HepG2 (cell line): Measurements from ENCODE around the gene IQGAP3. TPM values are rescaled to one million over a fixed set of nuclear protein-coding genes. Genes with fewer than 3 reads are reported as not detected.

Experiments used
- AHR ChIP-seq: IDR thresholded peaks from 2 replicates; pipeline ENCODE4 v1.6.1; 2018; ENCODE audit warnings: missing genetic modification reagents, missing compliant biosample characterization
- CHD2 ChIP-seq: IDR thresholded peaks from 2 replicates; pipeline ENCODE4 v1.6.1; 2011; ENCODE audit warnings: low read depth, low read length, improper control_type of control experiment
- DNMT3B ChIP-seq: conservative IDR thresholded peaks from 2 replicates; pipeline ENCODE4 v1.6.1; 2016; ENCODE audit warnings: missing biosample characterization, control low read depth
- FOSL2 ChIP-seq: sonication (generic); formaldehyde crosslinking; IDR thresholded peaks from 2 replicates; pipeline ENCODE4 v1.4.0; 2020; ENCODE audit warnings: missing genetic modification reagents
- GABPB1 ChIP-seq: IDR thresholded peaks from 2 replicates; pipeline ENCODE4 v1.6.1; 2016; ENCODE audit warnings: mild to moderate bottlenecking, missing genetic modification reagents, moderate library complexity, missing compliant biosample characterization
- HMGA1 ChIP-seq: sonication (generic); formaldehyde crosslinking; conservative IDR thresholded peaks from 2 replicates; pipeline ENCODE4 v1.4.0; 2020; ENCODE audit warnings: missing genetic modification reagents
- KLF13 ChIP-seq: sonication (generic); formaldehyde crosslinking; IDR thresholded peaks from 2 replicates; pipeline ENCODE4 v1.4.0; 2020; ENCODE audit warnings: mild to moderate bottlenecking, missing genetic modification reagents
- NONO ChIP-seq, 2 experiments: fragments of 450-650 bp in 1 of 2; sonication (generic) in 1 of 2; formaldehyde crosslinking in 1 of 2; IDR thresholded peaks in 1 of 2; conservative IDR thresholded peaks in 1 of 2; 2 replicates each; pipeline versions ENCODE4 v1.6.1 to v1.8.0; 2017 to 2022; ENCODE audit warnings: mild to moderate bottlenecking in 1 of 2, missing genetic modification reagents in 1 of 2, moderate library complexity in 1 of 2
- PRPF4 ChIP-seq: fragments of 200-400 bp; formaldehyde crosslinking; IDR thresholded peaks from 2 replicates; pipeline ENCODE4 v1.6.1; 2016; ENCODE audit warnings: low read length, low read depth; ENCODE audit not compliant: poor library complexity, severe bottlenecking
- RFX5 ChIP-seq: IDR thresholded peaks from 2 replicates; pipeline ENCODE4 v1.6.1; 2011; ENCODE audit warnings: low read depth, low read length, improper control_type of control experiment
- SKI ChIP-seq: fragments of 450-650 bp; IDR thresholded peaks from one replicate; pipeline ENCODE4 v1.6.1; 2018; ENCODE audit warnings: mild to moderate bottlenecking; ENCODE audit not compliant: partially characterized antibody
- SP140L ChIP-seq: sonication (generic); formaldehyde crosslinking; IDR thresholded peaks from 2 replicates; pipeline ENCODE4 v1.4.0; 2020; ENCODE audit warnings: missing genetic modification reagents, borderline replicate concordance
- TAF1 ChIP-seq: sonication (generic); formaldehyde crosslinking; IDR thresholded peaks from 2 replicates; pipeline ENCODE4 v1.4.0; 2020; ENCODE audit warnings: missing genetic modification reagents
- TCF12 ChIP-seq, 2 experiments: fragments of 450-650 bp in 1 of 2; sonication (generic) in 1 of 2; formaldehyde crosslinking in 1 of 2; IDR thresholded peaks; 2 replicates each; pipeline versions ENCODE4 v1.6.1 to v1.8.0; 2017 to 2022; ENCODE audit warnings: antibody characterized with exemption in 1 of 2, mild to moderate bottlenecking in 1 of 2, missing genetic modification reagents in 1 of 2, moderate library complexity in 1 of 2
- ZNF556 ChIP-seq: sonication (generic); formaldehyde crosslinking; IDR thresholded peaks from 2 replicates; pipeline ENCODE4 v1.4.0; 2020; ENCODE audit warnings: mild to moderate bottlenecking, missing genetic modification reagents, borderline replicate concordance
- ZNF615 ChIP-seq: sonication (generic); formaldehyde crosslinking; IDR thresholded peaks from 2 replicates; pipeline ENCODE4 v1.5.0; 2020; ENCODE audit warnings: mild to moderate bottlenecking, missing genetic modification reagents, borderline replicate concordance
- ZNF747 ChIP-seq: sonication (generic); formaldehyde crosslinking; IDR thresholded peaks from 2 replicates; pipeline ENCODE4 v1.8.1; 2023; ENCODE audit warnings: missing genetic modification reagents, mild to moderate bottlenecking, borderline replicate concordance
- ZNF766 ChIP-seq: sonication (generic); formaldehyde crosslinking; IDR thresholded peaks from 2 replicates; pipeline ENCODE4 v1.5.0; 2020; ENCODE audit warnings: missing genetic modification reagents, borderline replicate concordance
- ZNF83 ChIP-seq: sonication (generic); formaldehyde crosslinking; IDR thresholded peaks from 2 replicates; pipeline ENCODE4 v1.4.0; 2020; ENCODE audit warnings: missing genetic modification reagents, mild to moderate bottlenecking, borderline replicate concordance
- polyA plus RNA-seq, 8 experiments: library from polyadenylated mRNA; depleted of rRNA in 3 of 8; stranded (reverse) in 7 of 8; unstranded in 1 of 8; fragments of >200 nt; fragmentation: Illumina TruSeq in 4 of 8; extraction: Trizol in 4 of 8; gene quantifications; 2 replicates each; pipeline versions ENCODE4 v1.2.1 to v1.2.3, GENCODE V29; 2011 to 2016; ENCODE audit warnings: low read depth in 4 of 8, missing spikeins in 1 of 8, mixed read lengths in 1 of 8; ENCODE audit not compliant: insufficient read depth in 1 of 8
- total RNA-seq, 5 experiments: library from RNA; depleted of rRNA; stranded (reverse); fragments of >200 nt; fragmentation: Illumina TruSeq; extraction: Trizol; gene quantifications; 2 replicates each; pipeline ENCODE4 v1.2.3, GENCODE V29; 2016; ENCODE audit warnings: low read depth in 1 of 5
- TF ChIP-seq, protein P1 (sequence below): sonication (generic); formaldehyde crosslinking; IDR thresholded peaks from 2 replicates; pipeline ENCODE4 v1.4.0; 2020; ENCODE audit warnings: mild to moderate bottlenecking, missing genetic modification reagents
- TF ChIP-seq, protein P2 (sequence below): IDR thresholded peaks from 2 replicates; pipeline ENCODE4 v1.6.1; 2012; ENCODE audit warnings: low read depth, low read length, improper control_type of control experiment
- TF ChIP-seq, protein P3 (sequence below): sonication (generic); formaldehyde crosslinking; IDR thresholded peaks from 2 replicates; pipeline ENCODE4 v1.5.0; 2020; ENCODE audit warnings: missing genetic modification reagents, mild to moderate bottlenecking, borderline replicate concordance
- TF ChIP-seq, protein P4 (sequence below): sonication (generic); formaldehyde crosslinking; conservative IDR thresholded peaks from 2 replicates; pipeline ENCODE4 v1.4.0; 2020; ENCODE audit warnings: missing genetic modification reagents
- TF ChIP-seq, protein P5 (sequence below): sonication (generic); formaldehyde crosslinking; conservative IDR thresholded peaks from 2 replicates; pipeline ENCODE4 v1.8.1; 2023; ENCODE audit warnings: missing genetic modification reagents

IQGAP3 gene
- total and polyA plus RNA-seq, 2 of the 13 experiments (the other 11 are each of a cell fraction or from before 2014, with no cell fraction given), result 13.5 to 14.1 TPM

DNA sequence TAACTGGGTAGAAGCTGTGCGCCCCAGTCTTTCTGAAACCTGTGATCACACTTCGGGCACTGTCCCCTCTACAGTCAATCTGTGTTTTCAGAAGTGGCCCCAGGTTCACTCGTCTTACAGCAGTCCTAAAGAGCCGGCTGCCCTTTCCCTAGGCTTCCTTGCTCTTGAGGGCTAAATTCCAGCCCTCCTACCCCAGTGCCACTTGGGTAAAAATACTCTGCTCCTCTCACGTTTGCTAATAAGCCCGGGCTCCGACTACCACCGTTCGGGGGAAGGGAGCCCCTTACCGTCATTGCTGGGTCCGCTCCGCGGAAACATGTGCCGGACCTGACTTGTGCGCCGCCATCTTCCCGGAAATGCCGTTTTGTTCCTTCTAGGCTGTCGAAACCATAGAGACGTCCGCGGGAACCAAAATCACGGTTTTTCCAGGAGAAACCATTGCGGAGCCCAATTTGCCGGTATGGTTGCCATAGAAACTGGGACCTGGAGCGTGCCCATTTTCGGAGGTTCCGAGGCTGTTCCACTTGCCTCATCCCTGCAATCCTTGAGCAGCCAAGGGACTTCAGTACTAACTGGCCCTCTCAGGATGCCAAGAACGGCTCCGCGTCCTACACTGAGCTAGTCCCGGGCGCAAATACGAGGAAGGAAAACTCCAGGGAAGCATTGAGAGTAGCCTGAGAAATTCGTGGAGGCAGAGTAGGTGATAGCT lies 28.9 kb upstream of the IQGAP3 start, which contains the start of gene GPATCH4 (continued):
- TF ChIP-seq, protein P1, sequence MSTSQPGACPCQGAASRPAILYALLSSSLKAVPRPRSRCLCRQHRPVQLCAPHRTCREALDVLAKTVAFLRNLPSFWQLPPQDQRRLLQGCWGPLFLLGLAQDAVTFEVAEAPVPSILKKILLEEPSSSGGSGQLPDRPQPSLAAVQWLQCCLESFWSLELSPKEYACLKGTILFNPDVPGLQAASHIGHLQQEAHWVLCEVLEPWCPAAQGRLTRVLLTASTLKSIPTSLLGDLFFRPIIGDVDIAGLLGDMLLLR (CRISPR knock-in tag), result peak; percentile 98; the same call in 1 of the 2 replicates
- peak; percentile 38; the same call in 1 of the 2 replicates for TF ChIP-seq FOSL2 (CRISPR knock-in tag)
- TF ChIP-seq DNMT3B, result 0 out of 2 replicates have a peak, but pooled peaks have one; percentile 47
- no peak; the same call in 1 of the 2 replicates for TF ChIP-seq ZNF747 (CRISPR knock-in tag)
- no peak for TF ChIP-seq HMGA1 (CRISPR knock-in tag)
- TF ChIP-seq, protein P2, sequence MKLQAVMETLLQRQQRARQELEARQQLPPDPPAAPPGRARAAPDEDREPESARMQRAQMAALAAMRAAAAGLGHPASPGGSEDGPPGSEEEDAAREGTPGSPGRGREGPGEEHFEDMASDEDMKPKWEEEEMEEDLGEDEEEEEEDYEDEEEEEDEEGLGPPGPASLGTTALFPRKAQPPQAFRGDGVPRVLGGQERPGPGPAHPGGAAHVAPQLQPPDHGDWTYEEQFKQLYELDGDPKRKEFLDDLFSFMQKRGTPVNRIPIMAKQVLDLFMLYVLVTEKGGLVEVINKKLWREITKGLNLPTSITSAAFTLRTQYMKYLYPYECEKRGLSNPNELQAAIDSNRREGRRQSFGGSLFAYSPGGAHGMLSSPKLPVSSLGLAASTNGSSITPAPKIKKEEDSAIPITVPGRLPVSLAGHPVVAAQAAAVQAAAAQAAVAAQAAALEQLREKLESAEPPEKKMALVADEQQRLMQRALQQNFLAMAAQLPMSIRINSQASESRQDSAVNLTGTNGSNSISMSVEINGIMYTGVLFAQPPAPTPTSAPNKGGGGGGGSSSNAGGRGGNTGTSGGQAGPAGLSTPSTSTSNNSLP, result no peak
- no peak for TF ChIP-seq TCF12 (IDR thresholded peaks at IDR 0.05)
- 0 out of 2 replicates have a peak, but pooled peaks have one; percentile 37 for TF ChIP-seq TCF12 (CRISPR knock-in tag; IDR thresholded peaks at IDR 0.05)
- TF ChIP-seq AHR (CRISPR knock-in tag), result peak; percentile 76
- TF ChIP-seq SKI, result no peak
- no peak for TF ChIP-seq PRPF4
- TF ChIP-seq KLF13 (CRISPR knock-in tag), result no peak
- TF ChIP-seq NONO (IDR thresholded peaks at IDR 0.05), result no peak
- peak; percentile 86 for TF ChIP-seq NONO (CRISPR knock-in tag; conservative IDR thresholded peaks at IDR 0.05)
- peak; percentile 90 for TF ChIP-seq TAF1 (CRISPR knock-in tag)
- TF ChIP-seq, protein P3, sequence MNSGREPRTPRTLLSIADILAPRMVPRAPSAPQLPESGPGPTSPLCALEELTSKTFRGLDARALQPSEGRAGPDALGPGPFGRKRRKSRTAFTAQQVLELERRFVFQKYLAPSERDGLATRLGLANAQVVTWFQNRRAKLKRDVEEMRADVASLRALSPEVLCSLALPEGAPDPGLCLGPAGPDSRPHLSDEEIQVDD, result no peak
- TF ChIP-seq, protein P4, sequence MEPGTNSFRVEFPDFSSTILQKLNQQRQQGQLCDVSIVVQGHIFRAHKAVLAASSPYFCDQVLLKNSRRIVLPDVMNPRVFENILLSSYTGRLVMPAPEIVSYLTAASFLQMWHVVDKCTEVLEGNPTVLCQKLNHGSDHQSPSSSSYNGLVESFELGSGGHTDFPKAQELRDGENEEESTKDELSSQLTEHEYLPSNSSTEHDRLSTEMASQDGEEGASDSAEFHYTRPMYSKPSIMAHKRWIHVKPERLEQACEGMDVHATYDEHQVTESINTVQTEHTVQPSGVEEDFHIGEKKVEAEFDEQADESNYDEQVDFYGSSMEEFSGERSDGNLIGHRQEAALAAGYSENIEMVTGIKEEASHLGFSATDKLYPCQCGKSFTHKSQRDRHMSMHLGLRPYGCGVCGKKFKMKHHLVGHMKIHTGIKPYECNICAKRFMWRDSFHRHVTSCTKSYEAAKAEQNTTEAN (CRISPR knock-in tag), result no peak; the same call in 1 of the 2 replicates
- no peak for TF ChIP-seq CHD2
- no peak for TF ChIP-seq ZNF615
- TF ChIP-seq ZNF83 (CRISPR knock-in tag), result no peak
- no peak for TF ChIP-seq RFX5
- 0 out of 2 replicates have a peak, but pooled peaks have one; percentile 80 for TF ChIP-seq SP140L (CRISPR knock-in tag)
- TF ChIP-seq, protein P5, sequence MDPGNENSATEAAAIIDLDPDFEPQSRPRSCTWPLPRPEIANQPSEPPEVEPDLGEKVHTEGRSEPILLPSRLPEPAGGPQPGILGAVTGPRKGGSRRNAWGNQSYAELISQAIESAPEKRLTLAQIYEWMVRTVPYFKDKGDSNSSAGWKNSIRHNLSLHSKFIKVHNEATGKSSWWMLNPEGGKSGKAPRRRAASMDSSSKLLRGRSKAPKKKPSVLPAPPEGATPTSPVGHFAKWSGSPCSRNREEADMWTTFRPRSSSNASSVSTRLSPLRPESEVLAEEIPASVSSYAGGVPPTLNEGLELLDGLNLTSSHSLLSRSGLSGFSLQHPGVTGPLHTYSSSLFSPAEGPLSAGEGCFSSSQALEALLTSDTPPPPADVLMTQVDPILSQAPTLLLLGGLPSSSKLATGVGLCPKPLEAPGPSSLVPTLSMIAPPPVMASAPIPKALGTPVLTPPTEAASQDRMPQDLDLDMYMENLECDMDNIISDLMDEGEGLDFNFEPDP, result 0 out of 2 replicates have a peak, but pooled peaks have one; percentile 33
- peak; percentile 79; the same call in 1 of the 2 replicates for TF ChIP-seq ZNF766 (CRISPR knock-in tag)
- peak; percentile 96 for TF ChIP-seq GABPB1 (CRISPR knock-in tag)
- TF ChIP-seq ZNF556 (CRISPR knock-in tag), result peak; percentile 64; the same call in 1 of the 2 replicates
